RKO (cell line): Measurements from ENCODE around the gene IRF8.
A peak's percentile ranks its signal among the peaks of the same experiment; 100 is the strongest.
"Not testable (repeated sequence)": the region's sequence is repeated elsewhere in the genome, so short reads cannot be mapped to it uniquely, and the experiment has no call there.

ENCODE experiments used
- DNase-seq: peaks from one replicate; pipeline ENCODE4 v3.0.0-alpha.2; 2016; ENCODE audit warnings: low spot score

IRF8 gene

GRCh38 chr16:85897382-85897781, 1.6 kb upstream of the IRF8 start:
- peak; percentile 6 for DNase-seq

GRCh38 chr16:85899444-85899843, 482 bp downstream of the IRF8 start:
- no peak for DNase-seq

GRCh38 chr16:85900027-85900792, 1.2 kb downstream of the IRF8 start:
- no peak for DNase-seq

GRCh38 chr16:85901110-85901509, 2.1 kb downstream of the IRF8 start:
- DNase-seq: no peak

GRCh38 chr16:85901773-85902365, 2.9 kb downstream of the IRF8 start:
- DNase-seq: no peak

- no peak for DNase-seq
Observed at GRCh38 chr16:85902366-85903155, 3.6 kb downstream of the IRF8 start.

GRCh38 chr16:85903559-85903958, 4.6 kb downstream of the IRF8 start:
- no peak for DNase-seq

- no peak for DNase-seq
Observed at GRCh38 chr16:85905110-85906095, 6.4 kb downstream of the IRF8 start.

GRCh38 chr16:85906349-85906748, 7.4 kb downstream of the IRF8 start:
- no peak for DNase-seq

GRCh38 chr16:85907231-85907630, 8.3 kb downstream of the IRF8 start:
- DNase-seq: not testable (repeated sequence)

- no peak for DNase-seq
Observed at GRCh38 chr16:85908444-85908843, 9.5 kb downstream of the IRF8 start.

GRCh38 chr16:85908889-85909589, 10.1 kb downstream of the IRF8 start:
- no peak for DNase-seq

- DNase-seq: no peak
Observed at GRCh38 chr16:85909932-85910853, 11.2 kb downstream of the IRF8 start.

- no peak for DNase-seq
Observed at GRCh38 chr16:85910854-85911247, 11.9 kb downstream of the IRF8 start.

GRCh38 chr16:85911251-85911930, 12.4 kb downstream of the IRF8 start:
- no peak for DNase-seq

- DNase-seq: no peak
Observed at GRCh38 chr16:85912211-85912974, 13.4 kb downstream of the IRF8 start.

- no peak for DNase-seq
Observed at GRCh38 chr16:85913141-85913601, 14.2 kb downstream of the IRF8 start.

GRCh38 chr16:85913688-85914422, 14.9 kb downstream of the IRF8 start:
- DNase-seq: no peak
